MM.1S (cell line): Measurements from ENCODE around the gene PPFIA2.

Source experiments
- DNase-seq: peaks from one replicate; pipeline ENCODE4 v3.0.0-alpha.2; 2015
- H2AFZ ChIP-seq: fragments of 300-600 bp; sonication (generic); 2 replicates; pipeline ENCODE4 v1.6.0; 2016; ENCODE audit warnings: antibody characterized with exemption, low read length
- H3F3A ChIP-seq: fragments of 300-600 bp; sonication (generic); 2 replicates; pipeline ENCODE4 v1.6.1; 2016; ENCODE audit warnings: mild to moderate bottlenecking, antibody characterized with exemption, low read length, moderate library complexity, mixed read lengths; ENCODE audit not compliant: insufficient read depth
- H3K27ac ChIP-seq: fragments of 300-600 bp; sonication (generic); 2 replicates; pipeline ENCODE4 v1.5.1; 2016; ENCODE audit warnings: mild to moderate bottlenecking, low read length
- H3K27me3 ChIP-seq: fragments of 300-600 bp; sonication (generic); replicated peaks from 2 replicates; pipeline ENCODE4 v1.6.0; 2016; ENCODE audit warnings: low read length; ENCODE audit not compliant: insufficient read depth
- H3K36me3 ChIP-seq: fragments of 300-600 bp; sonication (generic); replicated peaks from 2 replicates; pipeline ENCODE4 v1.6.1; 2016; ENCODE audit warnings: mild to moderate bottlenecking, low read length, mixed read lengths; ENCODE audit not compliant: insufficient read depth
- H3K4me1 ChIP-seq: fragments of 300-600 bp; sonication (generic); 2 replicates; pipeline ENCODE4 v1.6.1; 2016; ENCODE audit warnings: low read length, mixed read lengths
- H3K4me2 ChIP-seq: fragments of 300-600 bp; sonication (generic); 2 replicates; pipeline ENCODE4 v1.6.0; 2016; ENCODE audit warnings: low read depth, low read length
- H3K4me3 ChIP-seq: fragments of 300-600 bp; sonication (generic); 2 replicates; pipeline ENCODE4 v1.5.1; 2016; ENCODE audit warnings: low read length, mixed read lengths
- H3K79me2 ChIP-seq: fragments of 300-600 bp; sonication (generic); 2 replicates; pipeline ENCODE4 v1.6.1; 2016; ENCODE audit warnings: mixed run types, low read length, mixed read lengths
- H3K9ac ChIP-seq: fragments of 300-600 bp; sonication (generic); 2 replicates; pipeline ENCODE4 v1.6.1; 2016; ENCODE audit warnings: low read length, mixed read lengths
- H3K9me2 ChIP-seq: fragments of 300-600 bp; sonication (generic); replicated peaks from 2 replicates; pipeline ENCODE4 v1.6.1; 2016; ENCODE audit warnings: mild to moderate bottlenecking, low read length, mixed read lengths; ENCODE audit not compliant: insufficient read depth
- H3K9me3 ChIP-seq: fragments of 300-600 bp; sonication (generic); replicated peaks from 2 replicates; pipeline ENCODE4 v1.6.1; 2016; ENCODE audit warnings: mild to moderate bottlenecking, low read length, mixed read lengths; ENCODE audit not compliant: insufficient read depth
- H4K20me1 ChIP-seq: fragments of 300-600 bp; sonication (generic); 2 replicates; pipeline ENCODE4 v1.6.1; 2016; ENCODE audit warnings: mild to moderate bottlenecking, low read length, moderate library complexity, mixed read lengths; ENCODE audit not compliant: insufficient read depth
- EZH2 ChIP-seq: fragments of 300-600 bp; sonication (generic); optimal IDR thresholded peaks from 2 replicates; pipeline ENCODE3; 2017; ENCODE audit warnings: low read depth, mild to moderate bottlenecking, antibody characterized with exemption, low read length, mixed read lengths
- EZH2phosphoT487 ChIP-seq: fragments of 300-600 bp; sonication (generic); IDR thresholded peaks from 2 replicates; pipeline ENCODE4 v1.6.1; 2018; ENCODE audit warnings: antibody characterized with exemption, low read length
- TF ChIP-seq, protein P1 (sequence below): fragments of 300-600 bp; sonication (generic); IDR thresholded peaks from 2 replicates; pipeline ENCODE4 v1.5.1; 2016; ENCODE audit warnings: antibody characterized with exemption, low read length, mixed read lengths

Gene PPFIA2

DNA sequence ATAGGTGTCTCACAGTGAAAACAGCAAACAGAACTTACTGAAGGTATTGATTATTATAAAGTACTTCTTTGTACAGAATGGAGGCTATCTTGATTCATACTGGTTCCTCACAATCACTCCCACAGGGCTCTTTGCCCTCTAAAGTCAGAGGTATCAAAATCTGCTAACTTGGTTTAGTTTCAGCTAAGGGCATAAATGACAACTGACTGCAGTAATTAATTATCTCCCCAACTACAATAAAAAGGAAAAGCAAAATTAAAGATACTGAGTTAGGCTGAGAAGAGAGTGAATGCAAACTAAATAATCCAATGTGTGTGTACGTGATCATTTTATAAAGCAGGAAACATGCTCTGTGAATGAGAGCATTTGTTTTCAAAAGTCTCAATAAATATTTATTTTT, 342.6 kb downstream of the PPFIA2 start:
- Histone ChIP-seq H3F3A (no peaks in the 10 kb centered on the region), H3K4me1 (no peaks in the 10 kb centered on the region), H4K20me1 (no peaks in the 10 kb centered on the region), H3K36me3 (no peaks in the 10 kb centered on the region), H3K9ac (no peak overlapping the region), H3K4me2 (no peak overlapping the region), H3K79me2 (no peaks in the 10 kb centered on the region), H3K27ac (no peak overlapping the region), H3K9me3 (no peaks in the 10 kb centered on the region), H3K4me3 (no peak overlapping the region), H2AFZ (no peak overlapping the region), H3K27me3 (no peaks in the 10 kb centered on the region), H3K9me2 (no peaks in the 10 kb centered on the region)
- TF ChIP-seq EZH2phosphoT487 (no peak), EZH2 (no peak)
- TF ChIP-seq, protein P1, sequence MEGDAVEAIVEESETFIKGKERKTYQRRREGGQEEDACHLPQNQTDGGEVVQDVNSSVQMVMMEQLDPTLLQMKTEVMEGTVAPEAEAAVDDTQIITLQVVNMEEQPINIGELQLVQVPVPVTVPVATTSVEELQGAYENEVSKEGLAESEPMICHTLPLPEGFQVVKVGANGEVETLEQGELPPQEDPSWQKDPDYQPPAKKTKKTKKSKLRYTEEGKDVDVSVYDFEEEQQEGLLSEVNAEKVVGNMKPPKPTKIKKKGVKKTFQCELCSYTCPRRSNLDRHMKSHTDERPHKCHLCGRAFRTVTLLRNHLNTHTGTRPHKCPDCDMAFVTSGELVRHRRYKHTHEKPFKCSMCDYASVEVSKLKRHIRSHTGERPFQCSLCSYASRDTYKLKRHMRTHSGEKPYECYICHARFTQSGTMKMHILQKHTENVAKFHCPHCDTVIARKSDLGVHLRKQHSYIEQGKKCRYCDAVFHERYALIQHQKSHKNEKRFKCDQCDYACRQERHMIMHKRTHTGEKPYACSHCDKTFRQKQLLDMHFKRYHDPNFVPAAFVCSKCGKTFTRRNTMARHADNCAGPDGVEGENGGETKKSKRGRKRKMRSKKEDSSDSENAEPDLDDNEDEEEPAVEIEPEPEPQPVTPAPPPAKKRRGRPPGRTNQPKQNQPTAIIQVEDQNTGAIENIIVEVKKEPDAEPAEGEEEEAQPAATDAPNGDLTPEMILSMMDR: no peak
- no peak for DNase-seq

DNA sequence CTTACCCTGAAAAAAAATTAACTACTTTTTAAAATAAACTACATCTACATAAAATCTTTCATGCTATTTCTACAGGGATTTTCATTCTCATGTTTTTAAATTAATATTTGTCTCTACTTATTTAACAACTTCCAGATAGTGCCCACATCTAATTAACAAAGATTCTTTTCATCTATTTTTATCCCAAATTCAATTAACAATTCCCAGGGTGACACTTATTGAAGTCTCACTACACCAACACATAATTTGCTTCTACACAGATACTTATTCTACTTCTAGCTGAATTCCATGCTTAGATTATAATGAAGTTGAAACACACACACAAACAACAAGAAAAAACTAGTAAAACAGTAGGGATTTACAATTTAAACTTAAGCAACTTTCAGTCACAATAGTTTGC, 344.7 kb downstream of the PPFIA2 start:
- TF ChIP-seq EZH2phosphoT487 (no peak), EZH2 (no peak)
- TF ChIP-seq, protein P1: no peak
- no peak for DNase-seq
- Histone ChIP-seq H3K27me3 (no peaks in the 10 kb centered on the region), H3K4me1 (no peaks in the 10 kb centered on the region), H3K9me3 (no peaks in the 10 kb centered on the region), H3K9me2 (no peaks in the 10 kb centered on the region), H2AFZ (no peak overlapping the region), H4K20me1 (no peaks in the 10 kb centered on the region), H3K4me2 (no peak overlapping the region), H3K4me3 (no peak overlapping the region), H3K27ac (no peak overlapping the region), H3K9ac (no peak overlapping the region), H3K36me3 (no peaks in the 10 kb centered on the region), H3F3A (no peaks in the 10 kb centered on the region), H3K79me2 (no peaks in the 10 kb centered on the region)

DNA sequence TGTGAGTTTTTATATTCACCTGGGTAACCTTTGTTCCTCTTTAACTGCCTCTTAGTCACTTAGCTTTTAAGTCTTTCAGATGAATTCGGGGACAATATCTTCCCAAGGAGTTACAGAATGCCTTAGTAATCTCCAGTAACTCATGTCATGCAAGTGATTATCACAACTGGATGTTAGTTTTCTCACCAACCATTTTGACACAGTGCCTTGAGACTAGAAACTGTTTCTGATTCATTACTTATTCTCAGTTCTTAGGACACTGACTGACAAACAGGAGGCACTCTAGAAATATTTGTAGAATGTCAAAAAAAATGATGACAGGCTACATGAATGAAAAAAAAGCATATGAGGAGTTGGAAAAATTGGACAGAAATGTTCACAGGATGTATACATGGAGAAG, 346.2 kb downstream of the PPFIA2 start:
- TF ChIP-seq EZH2phosphoT487 (no peak), EZH2 (no peak)
- TF ChIP-seq, protein P1: no peak
- Histone ChIP-seq H4K20me1 (no peaks in the 10 kb centered on the region), H3K4me1 (no peaks in the 10 kb centered on the region), H2AFZ (no peak overlapping the region), H3K9ac (no peak overlapping the region), H3K79me2 (no peaks in the 10 kb centered on the region), H3K4me2 (no peak overlapping the region), H3K9me3 (no peaks in the 10 kb centered on the region), H3K27ac (no peak overlapping the region), H3K9me2 (no peaks in the 10 kb centered on the region), H3K4me3 (no peak overlapping the region), H3F3A (no peaks in the 10 kb centered on the region), H3K27me3 (no peaks in the 10 kb centered on the region), H3K36me3 (no peaks in the 10 kb centered on the region)
- DNase-seq: no peak
